WI38 (cell line): ENCODE results near the gene MYOF.
A peak's percentile ranks its signal among the peaks of the same experiment; 100 is the strongest.
"Not testable (repeated sequence)": the region's sequence is repeated elsewhere in the genome, so short reads cannot be mapped to it uniquely, and the experiment has no call there.

Experiments used
- H3K4me3 ChIP-seq: 2 replicates; pipeline ENCODE4 v1.5.1; 2011; ENCODE audit warnings: low read depth, mild to moderate bottlenecking, control low read depth, low read length
- CTCF ChIP-seq: IDR thresholded peaks from 2 replicates; pipeline ENCODE4 v1.5.1; 2012; ENCODE audit warnings: low read depth, mild to moderate bottlenecking, control low read depth, low read length

Gene MYOF

GRCh38 chr10:93420944-93421825 lies 60.9 kb downstream of the MYOF start:
- TF ChIP-seq CTCF: no peak
- no peak overlapping the region for H3K4me3 ChIP-seq

GRCh38 chr10:93420091-93420490 lies 62.0 kb downstream of the MYOF start:
- H3K4me3 ChIP-seq: no peak overlapping the region
- no peak for TF ChIP-seq CTCF

GRCh38 chr10:93419016-93419415 lies 63.1 kb downstream of the MYOF start:
- not testable (repeated sequence) for H3K4me3 ChIP-seq

- H3K4me3 ChIP-seq: no peak overlapping the region
- TF ChIP-seq CTCF: no peak
Observed at GRCh38 chr10:93417921-93418320, 64.2 kb downstream of the MYOF start.

GRCh38 chr10:93417266-93417665 lies 64.9 kb downstream of the MYOF start:
- H3K4me3 ChIP-seq: no peak overlapping the region
- TF ChIP-seq CTCF: no peak

- TF ChIP-seq CTCF: no peak
- H3K4me3 ChIP-seq: no peak overlapping the region
Observed at GRCh38 chr10:93416824-93417223, 65.3 kb downstream of the MYOF start.

GRCh38 chr10:93415693-93416092 lies 66.4 kb downstream of the MYOF start:
- no peak overlapping the region for H3K4me3 ChIP-seq
- peak; percentile 12; the same call in 1 of the 2 replicates for TF ChIP-seq CTCF
